SHP77 treated with DMSO at 0.1 percent for 48 hours (cell line): ENCODE data around the gene IQGAP1.
"Not testable (repeated sequence)": the region's sequence is repeated elsewhere in the genome, so short reads cannot be mapped to it uniquely, and the experiment has no call there.

ENCODE experiments used
- DNase-seq: peaks from one replicate; lab custom pipeline; 2025; lab: John Stamatoyannopoulos, UW

IQGAP1 gene

DNA sequence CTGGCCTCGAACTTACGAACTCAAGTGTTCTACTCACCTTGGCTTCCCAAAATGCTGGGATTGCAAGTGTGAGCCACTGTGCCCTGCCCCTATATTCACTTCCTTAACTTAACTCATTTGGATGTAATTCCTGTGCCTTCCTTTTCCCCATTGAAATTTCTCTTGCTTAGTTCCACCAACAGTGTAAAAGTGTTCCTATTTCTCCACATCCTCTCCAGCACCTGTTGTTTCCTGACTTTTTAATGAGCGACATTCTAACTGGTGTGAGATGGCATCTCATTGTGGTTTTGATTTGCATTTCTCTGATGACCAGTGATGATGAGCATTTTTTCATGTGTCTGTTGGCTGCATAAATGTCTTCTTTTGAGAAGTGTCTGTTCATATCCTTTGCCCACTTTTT, 21.5 kb downstream of the IQGAP1 start:
- not testable (repeated sequence) for DNase-seq

DNA sequence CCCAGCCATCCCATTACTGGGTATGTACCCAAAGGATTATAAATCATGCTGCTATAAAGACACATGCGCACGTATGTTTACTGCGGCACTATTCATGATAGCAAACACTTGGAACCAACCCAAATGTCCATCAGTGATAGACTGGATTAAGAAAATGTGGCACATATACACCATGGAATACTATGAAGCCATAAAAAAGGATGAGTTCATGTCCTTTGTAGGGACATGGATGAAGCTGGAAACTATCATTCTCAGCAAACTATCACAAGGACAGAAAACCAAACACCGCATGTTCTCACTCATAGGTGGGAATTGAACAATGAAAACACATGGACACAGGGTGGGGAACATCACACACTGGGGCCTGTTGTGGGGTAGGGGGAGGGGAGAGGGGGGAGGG, 22.3 kb downstream of the IQGAP1 start:
- not testable (repeated sequence) for DNase-seq

DNA sequence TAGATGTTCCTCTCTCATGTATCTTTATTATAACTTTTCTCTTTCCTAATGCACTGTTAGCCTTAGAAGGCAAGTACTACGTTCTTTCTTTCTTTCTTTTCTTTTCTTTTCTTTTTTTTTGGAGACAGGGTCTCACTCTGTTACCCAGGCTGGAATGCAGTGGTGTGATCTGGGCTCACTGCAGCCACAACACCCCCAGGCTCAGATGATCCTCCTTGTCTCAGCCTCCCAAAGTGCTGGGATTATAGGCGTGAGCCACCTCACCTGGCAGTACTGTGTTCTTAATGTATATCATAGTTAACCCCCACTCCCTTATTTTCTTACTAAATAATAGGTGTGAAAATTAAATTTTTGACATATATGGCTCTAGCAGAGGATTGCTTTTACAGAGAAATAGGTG, 23.1 kb downstream of the IQGAP1 start:
- DNase-seq, result no peak

DNA sequence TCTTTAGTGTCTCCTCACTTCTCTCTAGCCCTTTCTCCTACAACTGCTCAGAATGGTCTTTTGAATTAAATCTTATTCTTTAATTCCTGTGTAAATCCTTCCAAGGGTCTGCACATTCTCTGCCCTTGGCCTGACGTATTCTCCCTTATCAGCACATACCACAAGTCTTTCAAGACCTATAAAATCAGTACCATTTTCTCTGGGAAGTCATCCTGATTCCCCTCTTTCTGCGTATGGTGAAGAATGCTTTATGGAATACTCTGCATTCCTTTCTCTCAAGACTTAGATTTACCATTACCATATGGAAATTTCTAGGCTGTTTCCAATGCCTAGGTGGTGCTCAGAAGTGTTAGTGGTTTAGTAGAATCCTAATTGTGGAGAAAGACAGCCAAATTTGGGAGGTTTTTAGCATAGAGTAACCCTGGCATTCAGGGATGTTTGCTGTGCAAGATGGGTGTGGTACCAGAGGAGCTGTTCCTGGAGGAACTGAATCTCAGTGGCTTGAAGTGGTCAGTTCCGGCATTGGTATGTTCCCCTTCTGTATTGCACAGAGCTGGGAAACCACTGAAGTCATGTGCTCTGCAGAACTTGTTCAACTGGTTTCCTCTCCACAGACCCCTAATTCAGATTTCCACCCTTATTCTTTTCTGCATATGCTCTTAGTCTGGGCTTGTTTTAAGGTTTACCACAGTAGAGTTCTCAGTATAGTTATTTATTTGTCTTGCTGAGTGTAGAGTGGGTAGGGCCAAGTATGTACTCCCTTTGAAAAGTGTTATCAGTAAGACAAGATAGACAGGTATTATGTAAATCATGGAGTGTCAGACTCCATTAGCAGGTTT, 24.5 kb downstream of the IQGAP1 start:
- no peak for DNase-seq

DNA sequence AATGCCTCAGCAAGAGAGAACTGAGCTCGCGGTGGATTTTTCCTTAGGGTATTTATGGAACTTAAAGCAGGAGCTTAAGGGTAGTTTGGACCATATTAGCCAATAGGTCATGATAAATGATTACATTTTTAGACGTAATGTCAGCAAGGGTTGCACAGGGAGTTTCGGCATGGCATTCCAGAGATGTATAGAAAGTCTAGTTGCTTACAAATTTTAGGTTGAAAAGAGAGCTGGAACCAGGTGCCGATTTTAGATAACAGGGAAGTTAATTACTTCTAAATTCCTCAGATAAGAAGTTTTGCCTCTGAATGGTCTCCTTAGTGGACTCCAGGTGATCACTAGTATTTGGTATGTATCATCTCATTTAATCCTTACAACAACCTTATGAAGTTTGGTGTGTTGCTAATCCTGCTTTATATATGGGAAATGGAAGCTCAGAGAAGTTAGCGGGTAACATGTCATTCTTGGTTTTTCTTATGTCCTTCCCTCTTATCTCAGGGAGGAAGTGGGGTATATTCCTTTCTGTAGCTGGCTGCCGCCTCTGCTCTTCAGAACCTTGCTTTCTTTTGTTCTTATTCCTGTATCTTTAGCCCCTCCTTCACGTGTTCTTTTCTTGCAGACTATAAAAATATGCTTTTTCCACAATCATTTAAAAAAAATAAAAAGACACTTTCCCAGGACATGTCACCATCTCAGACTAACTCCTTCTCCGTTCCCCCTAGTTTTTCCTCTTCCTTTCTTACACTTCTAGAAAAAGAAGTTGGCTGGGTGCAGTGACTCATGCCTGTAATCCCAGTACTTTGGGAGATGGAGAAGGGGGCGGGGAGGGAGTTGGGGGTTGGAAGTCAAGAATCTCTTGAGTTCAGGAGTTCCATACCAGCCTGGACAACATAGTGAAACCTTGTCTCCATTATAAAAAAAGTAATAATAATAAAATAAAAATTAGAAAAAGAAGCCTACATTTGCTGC, 25.7 kb downstream of the IQGAP1 start:
- no peak for DNase-seq

DNA sequence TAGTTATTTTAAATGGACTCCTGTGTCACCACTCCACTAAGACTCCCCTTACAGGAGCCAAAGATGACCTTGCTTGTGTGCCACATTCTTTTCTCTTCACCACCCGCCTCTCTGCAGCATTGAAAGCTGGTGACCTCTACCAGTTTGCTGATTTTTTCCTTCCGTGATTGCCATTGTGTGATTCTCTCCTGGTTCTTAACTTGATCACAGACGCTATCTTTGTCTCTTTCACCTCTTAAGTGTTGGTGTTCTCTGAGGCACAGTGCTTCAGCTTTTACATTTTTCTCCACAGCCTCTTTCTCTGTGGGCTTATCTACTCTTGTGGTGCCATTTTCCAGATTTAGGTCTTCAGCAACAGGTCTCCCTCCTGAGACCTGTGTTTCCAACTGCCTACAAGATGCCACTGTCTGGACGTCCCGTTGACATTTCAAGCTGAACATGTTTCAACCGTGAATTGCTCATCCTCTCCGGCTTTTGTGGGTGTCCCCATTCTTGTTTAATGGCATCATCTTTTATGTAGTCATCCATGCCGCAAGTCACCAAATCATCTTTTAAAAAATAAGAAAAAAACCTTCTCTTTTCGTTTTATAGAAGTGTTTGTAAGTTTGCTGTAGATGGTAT, 26.5 kb downstream of the IQGAP1 start:
- DNase-seq, result no peak

DNA sequence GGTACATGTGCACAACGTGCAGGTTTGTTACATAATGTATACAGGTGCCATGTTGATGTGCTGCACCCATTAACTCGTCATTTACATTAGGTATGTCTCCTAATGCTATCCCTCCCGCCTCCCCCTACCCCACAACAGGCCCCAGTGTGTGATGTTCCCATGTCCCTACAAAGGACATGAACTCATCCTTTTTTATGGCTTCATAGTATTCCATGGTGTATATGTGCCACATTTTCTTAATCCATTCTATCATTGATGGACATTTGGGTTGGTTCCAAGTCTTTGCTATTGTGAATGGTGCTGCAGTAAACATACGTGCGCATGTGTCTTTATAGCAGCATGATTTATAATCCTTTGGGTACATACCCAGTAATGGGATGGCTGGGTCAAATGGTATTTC, 28.0 kb downstream of the IQGAP1 start:
- not testable (repeated sequence) for DNase-seq

DNA sequence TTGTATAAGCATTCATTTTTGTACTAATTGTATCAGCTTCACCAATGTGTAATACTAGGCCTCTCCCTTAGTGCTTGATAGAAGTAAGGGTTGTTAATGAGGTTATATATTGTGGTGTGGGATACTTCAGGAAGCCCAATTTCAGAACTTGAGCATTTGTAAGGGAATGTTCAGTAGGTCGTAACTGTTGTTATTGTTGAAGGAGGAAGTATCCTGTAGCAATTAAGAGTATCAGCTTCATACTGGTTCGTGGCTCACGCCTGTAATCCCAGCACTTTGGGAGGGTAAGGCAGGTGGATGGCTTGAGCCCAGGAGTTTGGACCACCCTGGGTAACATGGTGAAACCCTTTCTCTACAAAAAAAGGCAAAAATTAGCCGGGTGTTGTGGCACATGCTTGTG, 30.6 kb downstream of the IQGAP1 start:
- no peak for DNase-seq

DNA sequence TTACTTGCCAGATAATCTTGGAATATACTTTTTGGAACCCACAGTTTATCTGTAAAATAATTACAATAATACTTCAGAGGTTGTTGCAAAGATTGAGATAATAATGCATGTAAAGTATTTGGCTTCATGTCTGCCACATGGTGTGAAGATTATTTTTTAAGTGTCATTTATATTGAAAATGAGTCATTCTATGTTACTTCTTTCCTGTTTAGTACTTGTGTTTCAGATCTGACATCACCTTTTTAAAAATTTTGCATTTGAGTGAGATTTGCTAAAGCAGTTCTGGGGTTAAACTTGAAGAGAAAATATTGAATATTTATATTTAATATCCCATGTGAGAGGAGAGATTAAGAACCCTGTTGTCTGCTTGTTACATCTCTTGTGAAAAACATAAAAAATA, 31.2 kb downstream of the IQGAP1 start:
- DNase-seq, result no peak

DNA sequence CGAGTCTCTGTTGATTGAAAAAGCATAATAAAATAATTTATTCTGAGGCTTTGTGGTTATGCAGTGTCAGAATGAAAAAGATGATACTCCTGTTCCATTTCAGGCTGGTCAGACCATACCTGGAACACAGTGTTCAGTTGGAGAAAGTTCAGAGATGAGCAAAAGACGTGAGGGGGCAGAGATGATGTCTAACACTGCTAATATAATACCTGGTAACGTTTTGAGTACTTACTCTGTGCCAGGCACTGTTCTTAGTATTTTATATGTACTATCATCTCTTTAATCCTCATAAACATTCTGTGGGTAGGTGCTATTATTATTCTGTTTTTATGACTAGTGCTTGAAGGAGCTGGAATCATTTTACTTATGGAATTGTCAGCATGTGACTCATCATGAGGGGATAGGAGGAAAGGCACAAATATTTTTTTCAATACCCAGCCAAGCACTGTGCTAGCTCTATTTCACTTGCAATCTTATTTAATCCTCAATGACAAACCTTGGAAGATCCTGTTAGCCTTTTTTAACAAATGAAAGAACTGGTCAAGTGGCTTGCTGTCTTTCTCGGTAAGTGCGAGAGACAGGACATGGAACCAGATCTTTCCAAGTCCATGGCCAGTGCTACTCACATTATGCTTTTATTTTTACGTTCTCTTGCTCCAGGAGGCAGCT, 31.8 kb downstream of the IQGAP1 start:
- DNase-seq, result no peak

DNA sequence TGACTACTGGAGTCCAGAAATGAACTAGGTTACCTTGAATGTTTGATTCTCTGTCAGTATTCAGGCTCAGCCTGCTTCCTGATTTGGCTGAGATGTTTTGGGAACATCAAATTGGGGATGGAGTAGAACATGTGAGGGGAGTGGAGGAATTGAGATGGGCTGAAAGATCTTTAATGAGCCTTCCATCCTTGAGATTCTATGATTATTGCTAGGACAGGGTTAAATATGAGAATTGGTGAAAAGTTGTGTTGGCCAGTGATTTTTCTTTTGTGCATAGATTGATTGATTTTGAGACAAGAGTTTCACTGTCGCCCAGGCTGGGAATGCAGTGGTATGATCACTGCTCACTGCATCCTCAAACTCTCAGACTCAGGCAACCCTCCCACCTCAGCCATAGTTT, 32.4 kb downstream of the IQGAP1 start:
- DNase-seq, result no peak

DNA sequence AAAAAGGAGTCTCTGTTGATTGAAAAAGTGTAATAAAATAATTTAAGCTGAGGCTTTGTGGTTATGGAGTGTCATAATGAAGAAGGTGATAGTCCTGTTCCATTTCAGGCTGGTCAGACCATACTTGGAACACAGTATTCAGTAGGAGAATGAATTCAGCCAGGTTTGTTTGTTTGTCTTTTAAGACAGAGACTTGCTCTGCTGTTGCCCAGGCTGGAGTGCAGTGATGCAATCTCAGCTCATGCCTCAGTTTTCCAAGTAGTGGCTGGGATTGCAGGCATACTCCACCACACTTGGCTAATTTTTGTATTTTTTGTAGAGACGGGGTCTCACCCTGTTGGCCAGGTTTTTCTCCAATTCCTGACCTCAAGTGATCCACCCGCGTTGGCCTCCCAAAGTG, 33.5 kb downstream of the IQGAP1 start:
- no peak for DNase-seq

DNA sequence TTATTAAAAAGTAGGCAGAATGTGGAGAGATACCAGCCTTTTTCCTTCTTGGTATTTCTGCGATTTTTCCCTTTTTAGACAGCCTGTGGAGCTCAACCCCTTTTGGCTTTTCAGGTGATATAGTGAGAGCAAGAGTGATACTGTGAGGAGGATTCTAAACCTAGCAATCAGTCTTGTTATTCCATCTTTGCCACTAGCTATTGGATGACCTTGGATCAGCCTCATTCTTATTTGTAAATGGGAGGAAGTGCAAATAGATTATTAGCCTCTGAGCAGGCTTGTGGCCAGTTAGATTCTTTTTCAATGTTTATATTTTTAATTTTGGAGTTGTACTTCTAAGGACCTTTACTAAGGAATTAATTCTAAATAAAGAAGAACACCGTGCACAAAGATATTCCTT, 34.0 kb downstream of the IQGAP1 start:
- DNase-seq, result no peak

DNA sequence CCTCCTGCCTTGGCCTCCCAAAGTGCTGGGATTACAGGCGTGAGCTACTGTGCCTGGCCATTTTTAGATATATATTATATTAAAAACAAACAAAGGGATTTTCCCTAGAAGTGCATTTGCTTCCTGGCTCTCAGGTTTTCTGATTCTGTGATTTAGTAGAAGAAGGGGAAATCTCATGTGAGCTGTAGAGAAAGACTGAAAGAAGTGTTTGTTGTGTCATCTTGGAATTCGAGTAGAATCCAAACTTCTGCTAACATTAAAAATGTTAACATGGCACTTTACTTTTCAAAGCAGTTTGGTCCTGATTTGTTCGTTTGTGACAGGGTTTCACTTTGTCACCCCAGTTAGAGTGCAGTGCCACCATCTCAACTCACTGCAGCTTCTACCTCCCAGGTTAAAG, 34.9 kb downstream of the IQGAP1 start:
- DNase-seq, result no peak

DNA sequence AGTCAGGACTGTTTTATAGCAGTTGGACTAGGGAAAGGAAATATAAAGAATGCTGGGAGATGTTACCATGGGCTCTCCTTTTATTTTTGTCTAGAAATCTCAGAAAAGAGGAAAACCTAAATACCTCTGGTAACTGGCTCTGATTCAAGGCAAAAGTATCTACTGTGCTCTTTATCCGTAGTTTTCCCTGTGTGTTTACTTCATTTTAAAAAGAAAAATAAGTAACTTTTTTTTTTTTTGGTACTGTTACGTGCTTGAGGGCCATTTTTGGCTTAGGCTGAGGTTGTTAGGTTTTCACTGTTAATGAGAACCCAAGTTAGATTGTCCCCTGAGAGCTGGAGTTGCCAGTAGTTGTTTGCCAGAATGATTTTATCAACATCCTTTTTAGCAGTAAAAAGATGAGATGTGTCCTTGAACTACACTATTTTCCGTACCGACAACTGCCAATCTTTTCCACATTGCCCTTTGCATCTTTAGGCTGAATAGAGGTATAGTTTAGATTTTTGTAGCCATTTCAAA, 35.8 kb downstream of the IQGAP1 start:
- DNase-seq, result no peak

DNA sequence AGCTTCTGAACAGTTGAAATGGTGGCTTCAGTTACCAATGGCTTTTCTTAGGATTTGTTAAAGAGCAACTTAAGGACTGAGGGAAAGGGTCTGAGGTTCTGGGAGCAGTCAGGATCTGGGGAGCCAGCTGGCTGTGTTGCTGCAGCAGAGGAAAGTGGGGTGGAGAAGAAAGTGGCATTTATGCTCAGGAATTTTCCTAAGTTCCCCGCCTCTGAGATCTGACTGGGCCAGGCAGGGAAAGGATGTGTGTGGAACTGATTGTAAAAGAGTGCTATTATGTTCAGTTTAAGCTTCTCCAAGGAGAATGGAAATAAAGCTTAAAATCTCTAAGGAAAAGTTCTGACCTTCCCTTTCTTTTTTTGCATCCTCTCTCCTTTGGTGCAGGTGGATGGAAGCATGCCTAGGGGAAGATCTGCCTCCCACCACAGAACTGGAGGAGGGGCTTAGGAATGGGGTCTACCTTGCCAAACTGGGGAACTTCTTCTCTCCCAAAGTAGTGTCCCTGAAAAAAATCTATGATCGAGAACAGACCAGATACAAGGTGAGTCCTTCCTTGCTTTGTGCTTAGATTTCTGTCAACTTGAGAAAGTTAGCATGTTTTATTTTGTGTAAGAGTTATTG, 37.8 kb downstream of the IQGAP1 start:
- no peak for DNase-seq

DNA sequence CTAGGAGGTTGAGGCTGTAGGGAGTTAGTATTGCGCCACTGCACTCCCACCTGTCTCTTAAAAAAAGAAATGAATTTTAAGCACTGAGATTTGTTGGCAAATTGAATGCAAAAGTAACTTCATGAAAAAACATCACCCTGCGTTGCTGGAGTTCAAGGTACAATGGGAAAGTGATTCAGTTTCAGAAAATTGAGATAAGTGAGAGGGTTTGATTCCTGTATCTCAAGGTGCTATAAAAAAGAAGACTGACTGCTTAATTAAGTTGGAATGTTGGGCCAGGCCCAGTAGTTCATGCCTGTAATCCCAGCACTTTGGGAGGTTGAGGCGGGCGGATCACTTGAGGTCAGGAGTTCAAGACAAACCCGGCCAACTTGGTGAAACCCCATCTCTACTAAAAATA, 39.1 kb downstream of the IQGAP1 start:
- DNase-seq, result no peak

DNA sequence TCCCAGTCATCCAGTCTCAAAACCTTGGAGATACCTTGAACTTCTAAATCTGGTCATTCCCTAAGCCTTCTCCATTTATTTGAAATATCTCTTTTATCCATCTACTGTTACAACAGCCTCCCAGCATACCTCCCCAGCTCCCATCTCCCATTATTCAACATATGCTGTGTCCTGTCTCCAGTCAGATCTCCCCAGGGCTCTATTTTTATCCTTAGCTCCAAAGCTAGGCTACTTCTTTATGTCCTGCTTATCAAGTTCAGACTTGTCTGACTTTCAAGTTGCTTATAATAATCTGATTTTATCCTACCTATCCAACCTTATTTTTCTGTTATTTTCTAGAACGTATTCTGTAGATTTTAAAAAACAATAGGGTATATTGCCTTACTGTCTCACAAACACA, 44.2 kb downstream of the IQGAP1 start:
- DNase-seq, result no peak

DNA sequence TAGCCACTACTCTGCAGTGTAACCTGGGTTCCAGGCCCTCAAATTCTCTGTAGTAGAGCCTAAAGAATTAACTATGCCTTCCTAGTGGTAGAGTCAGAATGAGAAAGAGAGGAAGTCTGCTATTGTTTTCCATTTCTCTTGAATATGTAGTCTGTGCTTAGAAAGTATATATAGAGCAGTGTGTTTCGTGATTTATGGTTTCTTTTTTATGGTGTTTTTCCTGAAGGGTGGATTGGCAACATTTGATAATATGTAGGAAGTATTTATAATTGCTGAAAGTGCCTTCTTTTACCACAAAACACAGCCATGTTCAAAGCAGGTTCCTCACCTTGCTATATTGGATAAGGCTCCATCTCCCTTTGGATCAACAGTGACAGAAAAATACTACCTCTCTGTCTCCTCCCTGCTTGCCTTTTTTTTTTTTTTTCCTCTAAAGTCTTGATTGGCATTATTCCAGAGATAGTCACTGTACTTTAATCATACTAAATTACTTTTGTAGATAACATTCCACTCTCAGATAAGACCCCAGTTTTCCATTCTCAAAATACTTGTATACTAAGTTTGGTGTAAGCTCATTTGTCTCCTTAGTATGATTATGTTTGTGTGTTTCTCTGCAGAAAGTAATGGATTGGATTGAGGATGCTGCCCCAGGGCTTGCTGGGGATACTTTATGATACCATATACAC, 47.8 kb downstream of the IQGAP1 start:
- DNase-seq, result no peak

DNA sequence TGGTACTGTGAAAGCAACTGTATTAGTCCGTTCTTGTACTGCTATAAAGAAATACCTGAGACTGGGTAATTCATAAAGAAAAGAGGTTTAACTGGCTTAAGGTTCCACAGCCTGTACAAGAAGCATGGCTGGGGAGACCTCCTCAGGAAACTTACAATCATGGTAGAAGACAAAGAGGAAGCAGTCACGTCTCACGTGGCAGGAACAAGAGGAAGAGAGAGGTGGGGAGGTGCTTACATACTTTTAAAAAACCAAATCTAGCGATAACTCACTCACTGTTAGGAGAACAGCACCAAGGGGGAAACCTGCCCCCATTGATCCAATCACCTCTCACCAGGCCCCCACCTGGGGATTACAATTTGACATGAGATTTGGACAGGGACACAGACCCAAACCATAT, 48.9 kb downstream of the IQGAP1 start:
- no peak for DNase-seq

DNA sequence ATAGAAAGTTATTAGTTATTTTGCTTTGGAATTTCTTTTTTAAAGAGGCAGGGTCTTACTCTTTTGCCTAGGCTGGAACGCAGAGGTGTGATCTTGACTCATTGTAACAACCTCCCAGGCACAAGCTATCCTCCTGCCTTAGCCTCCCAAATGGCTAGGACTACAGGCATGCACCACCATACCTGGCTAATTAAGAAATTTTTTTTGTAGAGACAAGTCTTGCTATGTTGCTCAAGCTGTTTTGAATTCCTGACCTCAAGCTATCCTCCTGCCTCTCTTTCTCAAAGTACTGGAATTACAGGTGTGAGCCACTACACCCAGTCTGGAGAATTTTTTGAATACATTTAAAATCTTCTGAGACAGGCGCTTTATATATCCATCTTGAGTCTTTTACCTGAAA, 49.5 kb downstream of the IQGAP1 start:
- DNase-seq, result no peak
